Activated naive CD8-positive, alpha-beta T cell (primary cell): ENCODE measurements around the gene KRTAP5-7.
"Not testable (repeated sequence)": the region's sequence is repeated elsewhere in the genome, so short reads cannot be mapped to it uniquely, and the experiment has no call there.

Source experiments
- H3K27ac Mint-ChIP-seq: one replicate; pipeline ENCODE4 v1.8.0; 2021; ENCODE audit warnings: mixed read lengths
- H3K27me3 Mint-ChIP-seq: one replicate; pipeline ENCODE4 v1.8.0; 2021; ENCODE audit warnings: mixed read lengths
- H3K36me3 Mint-ChIP-seq: one replicate; pipeline ENCODE4 v1.8.0; 2021; ENCODE audit warnings: mixed read lengths
- H3K4me1 Mint-ChIP-seq: one replicate; pipeline ENCODE4 v1.8.0; 2021; ENCODE audit warnings: low read depth, mixed read lengths
- H3K4me3 Mint-ChIP-seq: one replicate; pipeline ENCODE4 v1.8.0; 2021; ENCODE audit warnings: mild to moderate bottlenecking, mixed read lengths
- H3K9me3 Mint-ChIP-seq: one replicate; pipeline ENCODE4 v1.8.0; 2021; ENCODE audit warnings: low read depth, mixed read lengths

KRTAP5-7 gene, protein sequence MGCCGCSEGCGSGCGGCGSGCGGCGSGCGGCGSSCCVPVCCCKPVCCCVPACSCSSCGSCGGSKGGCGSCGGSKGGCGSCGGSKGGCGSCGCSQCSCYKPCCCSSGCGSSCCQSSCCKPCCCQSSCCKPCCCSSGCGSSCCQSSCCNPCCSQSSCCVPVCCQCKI

DNA sequence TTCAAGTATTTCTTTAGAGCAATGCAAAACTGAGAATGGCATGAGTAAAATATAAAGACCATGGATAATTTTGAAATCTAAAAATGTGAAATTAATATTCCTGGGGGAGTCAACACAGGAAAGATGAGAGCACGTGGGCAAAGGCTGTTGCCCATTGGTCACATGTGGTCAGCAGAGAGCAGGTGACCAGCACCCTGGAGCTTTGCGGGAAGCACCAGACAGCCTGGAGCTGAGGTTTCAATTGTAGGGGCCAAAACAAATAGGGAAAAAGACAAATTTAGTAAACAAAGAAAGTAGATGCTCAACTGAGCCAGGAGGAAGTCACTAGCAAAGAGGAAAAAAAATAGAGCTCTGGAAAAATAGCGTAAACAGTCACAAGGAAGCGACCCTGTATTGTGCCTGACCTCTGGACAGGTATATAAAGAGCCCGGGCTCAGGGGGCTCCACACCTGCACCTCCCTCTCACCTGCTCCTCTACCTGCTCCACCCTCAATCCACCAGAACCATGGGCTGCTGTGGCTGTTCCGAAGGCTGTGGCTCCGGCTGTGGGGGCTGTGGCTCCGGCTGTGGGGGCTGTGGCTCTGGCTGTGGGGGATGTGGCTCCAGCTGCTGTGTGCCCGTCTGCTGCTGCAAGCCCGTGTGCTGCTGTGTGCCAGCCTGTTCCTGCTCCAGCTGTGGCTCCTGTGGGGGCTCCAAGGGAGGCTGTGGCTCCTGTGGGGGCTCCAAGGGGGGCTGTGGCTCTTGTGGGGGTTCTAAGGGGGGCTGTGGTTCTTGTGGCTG, at the start of gene KRTAP5-7:
Gene KRTAP5-7 (plus strand): TSS at position 472 of the 780 bp plus-strand sequence. CDS start 34 bp downstream, at position 506.
- not testable (repeated sequence) for H3K4me3 Mint-ChIP-seq, H3K4me1 Mint-ChIP-seq, H3K27me3 Mint-ChIP-seq, H3K27ac Mint-ChIP-seq, H3K9me3 Mint-ChIP-seq, H3K36me3 Mint-ChIP-seq

DNA sequence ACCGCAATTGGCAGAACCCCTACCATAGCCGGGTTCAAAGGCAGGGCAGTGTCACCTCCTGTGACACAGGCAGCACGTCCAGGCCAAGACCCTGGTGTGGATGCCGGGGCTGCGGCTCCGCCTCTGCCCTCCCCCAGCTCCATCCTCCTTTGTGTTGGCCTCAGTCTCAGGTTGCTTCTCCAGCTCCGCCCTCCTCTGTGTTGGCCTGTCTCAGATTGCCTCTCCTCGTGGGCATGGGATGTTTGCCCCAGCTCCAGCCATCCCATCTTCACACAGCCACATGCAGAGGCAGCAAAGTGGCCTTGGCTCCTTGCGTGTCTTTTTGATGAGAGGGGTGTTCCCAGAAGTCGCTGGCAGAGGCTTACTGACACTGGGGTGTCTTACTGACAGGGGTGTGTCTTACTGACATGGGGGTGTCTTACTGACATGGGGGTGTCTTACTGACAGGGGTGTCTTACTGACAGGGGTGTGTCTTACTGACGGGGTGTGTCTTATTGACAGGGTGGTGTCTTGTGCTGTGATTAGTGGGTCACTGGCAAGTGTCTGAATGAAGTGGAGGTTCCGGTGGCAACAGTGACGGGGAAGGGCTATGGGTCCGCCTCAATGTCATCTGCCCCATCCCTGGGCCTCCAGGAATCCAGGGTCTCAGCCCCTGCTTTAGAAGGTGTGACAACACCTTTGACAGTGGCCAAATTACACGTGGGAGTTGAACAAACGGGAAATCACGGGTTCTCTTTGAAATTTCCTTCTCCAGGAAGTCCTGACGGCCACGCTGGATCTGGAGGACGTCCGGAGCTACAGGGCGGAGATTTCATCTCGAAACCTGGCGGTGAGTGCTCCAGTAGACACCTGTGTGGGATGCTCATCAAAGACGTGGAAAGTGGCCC, 49.2 kb upstream of the KRTAP5-7 start:
- no peak overlapping the region for H3K4me3 Mint-ChIP-seq
- no peak overlapping the region for H3K27ac Mint-ChIP-seq
- H3K36me3 Mint-ChIP-seq, result peaks cover 9% of the 10 kb centered on the region
- no peaks in the 10 kb centered on the region for H3K4me1 Mint-ChIP-seq
- no peaks in the 10 kb centered on the region for H3K27me3 Mint-ChIP-seq
- H3K9me3 Mint-ChIP-seq, result no peaks in the 10 kb centered on the region

DNA sequence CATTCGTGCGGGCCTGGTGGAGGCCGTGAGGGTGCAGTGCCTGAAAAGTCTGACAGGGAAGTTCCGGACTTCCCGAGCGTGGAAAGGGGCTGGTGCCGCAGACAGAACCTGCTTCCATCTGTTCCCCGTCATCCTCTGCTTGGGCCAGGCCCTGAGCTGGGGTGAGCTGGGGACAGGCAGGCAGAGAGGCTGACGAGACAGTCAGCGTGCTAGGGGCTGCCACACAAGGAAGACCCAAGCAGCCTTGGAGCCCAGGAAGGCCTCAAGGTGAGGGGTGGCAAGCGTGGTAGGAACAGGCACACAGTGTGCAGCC, 48.6 kb upstream of the KRTAP5-7 start:
- Mint-ChIP-seq H3K36me3 (peaks cover 14% of the 10 kb centered on the region), H3K27ac (no peak overlapping the region), H3K9me3 (no peaks in the 10 kb centered on the region), H3K4me3 (no peak overlapping the region), H3K4me1 (no peaks in the 10 kb centered on the region), H3K27me3 (no peaks in the 10 kb centered on the region)

DNA sequence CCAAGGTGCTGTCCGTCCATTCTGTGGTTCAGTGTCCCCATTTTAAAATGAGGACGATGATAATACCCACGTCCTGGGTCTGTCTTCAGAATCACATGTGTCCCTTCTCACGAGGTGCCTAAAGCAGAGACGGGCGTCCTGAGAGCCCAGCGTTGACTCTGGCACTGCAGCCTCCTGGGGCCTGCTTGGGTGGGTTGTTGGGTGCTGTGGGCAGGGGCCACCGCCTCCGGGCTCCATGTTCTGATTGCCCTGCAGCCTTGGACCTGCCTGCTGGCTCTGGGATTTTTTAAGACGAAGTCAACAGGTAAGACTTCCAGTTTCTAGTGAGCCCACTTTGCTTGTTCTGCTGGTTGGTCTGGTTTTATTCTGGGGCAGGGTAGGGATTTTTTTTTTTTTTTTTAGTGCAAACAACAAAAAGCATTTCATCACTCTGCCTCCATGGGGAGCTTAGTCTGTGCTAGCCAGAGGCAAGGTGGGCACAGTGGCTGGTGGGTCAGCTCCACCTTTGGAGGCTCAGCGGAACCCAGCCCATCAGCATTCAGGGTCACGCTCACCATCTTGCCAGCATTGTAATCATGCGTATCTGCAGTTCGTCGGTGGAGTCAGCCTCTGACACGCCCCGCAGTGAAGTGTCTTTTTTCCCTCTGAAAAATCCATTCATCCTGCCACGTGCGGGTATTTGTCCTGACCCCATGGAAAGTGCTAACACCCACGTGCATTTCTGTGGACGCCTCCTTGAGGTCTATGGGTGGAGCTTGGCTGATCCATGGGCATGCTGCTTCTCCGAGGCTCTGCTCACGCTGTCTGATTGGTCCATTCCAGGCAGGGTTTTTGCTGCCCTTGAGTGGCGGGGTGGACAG, 45.7 kb upstream of the KRTAP5-7 start:
- H3K4me1 Mint-ChIP-seq, result no peaks in the 10 kb centered on the region
- H3K4me3 Mint-ChIP-seq, result no peak overlapping the region
- no peaks in the 10 kb centered on the region for H3K27me3 Mint-ChIP-seq
- H3K36me3 Mint-ChIP-seq, result peaks cover 29% of the 10 kb centered on the region
- H3K27ac Mint-ChIP-seq, result no peak overlapping the region
- no peaks in the 10 kb centered on the region for H3K9me3 Mint-ChIP-seq

DNA sequence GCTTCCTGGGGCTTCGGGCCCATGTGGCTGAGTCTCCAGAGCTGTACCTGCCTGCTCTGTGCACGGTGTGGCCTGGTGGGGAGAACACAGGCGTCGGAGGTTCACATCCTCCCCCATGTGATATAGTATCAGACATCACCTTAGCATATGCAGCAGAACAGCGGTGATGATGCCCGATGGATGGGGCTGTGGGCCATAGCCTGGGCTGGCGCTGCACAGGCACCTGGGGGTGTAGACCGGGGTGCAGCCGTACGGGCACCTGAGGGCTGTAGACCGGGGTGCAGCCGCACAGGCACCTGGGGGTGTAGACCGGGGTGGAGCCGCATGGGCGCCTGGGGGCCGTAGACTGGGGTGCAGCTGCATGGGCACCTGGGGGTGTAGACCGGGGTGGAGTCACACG, 44.9 kb upstream of the KRTAP5-7 start:
- Mint-ChIP-seq H3K9me3 (no peaks in the 10 kb centered on the region), H3K4me3 (no peak overlapping the region), H3K4me1 (peaks cover 2% of the 10 kb centered on the region), H3K36me3 (peaks cover 34% of the 10 kb centered on the region), H3K27me3 (no peaks in the 10 kb centered on the region), H3K27ac (no peak overlapping the region)

DNA sequence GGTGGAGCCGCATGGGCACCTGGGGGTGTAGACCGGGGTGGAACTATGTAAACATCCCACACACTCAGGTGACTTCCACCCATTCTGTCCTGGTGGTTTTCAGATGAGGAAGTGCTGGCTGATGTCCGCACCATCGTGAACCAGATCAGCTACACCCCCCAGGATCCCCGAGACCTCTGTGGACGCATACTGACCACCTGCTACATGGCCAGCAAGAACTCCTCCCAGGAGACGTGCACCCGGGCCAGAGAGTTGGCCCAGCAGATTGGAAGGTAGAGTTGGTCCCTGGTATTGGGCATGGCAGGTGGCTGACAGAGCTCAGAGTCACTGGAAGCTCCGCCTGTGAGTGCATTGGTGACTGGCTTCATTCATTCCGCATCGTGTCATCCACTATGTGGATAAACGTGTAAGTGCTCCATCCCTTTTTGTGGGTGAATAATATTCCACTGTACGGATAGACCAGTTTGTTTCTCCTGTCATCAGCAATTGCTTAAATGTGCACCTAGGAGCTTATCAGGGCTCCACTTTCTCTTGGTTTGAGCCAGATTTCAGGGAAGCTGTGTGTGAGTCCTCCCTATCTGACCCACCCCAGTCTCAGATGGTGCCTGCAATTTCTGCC, 44.2 kb upstream of the KRTAP5-7 start:
- no peaks in the 10 kb centered on the region for H3K9me3 Mint-ChIP-seq
- no peak overlapping the region for H3K4me3 Mint-ChIP-seq
- peaks cover 2% of the 10 kb centered on the region for H3K4me1 Mint-ChIP-seq
- H3K27ac Mint-ChIP-seq, result no peak overlapping the region
- no peaks in the 10 kb centered on the region for H3K27me3 Mint-ChIP-seq
- peaks cover 34% of the 10 kb centered on the region for H3K36me3 Mint-ChIP-seq

DNA sequence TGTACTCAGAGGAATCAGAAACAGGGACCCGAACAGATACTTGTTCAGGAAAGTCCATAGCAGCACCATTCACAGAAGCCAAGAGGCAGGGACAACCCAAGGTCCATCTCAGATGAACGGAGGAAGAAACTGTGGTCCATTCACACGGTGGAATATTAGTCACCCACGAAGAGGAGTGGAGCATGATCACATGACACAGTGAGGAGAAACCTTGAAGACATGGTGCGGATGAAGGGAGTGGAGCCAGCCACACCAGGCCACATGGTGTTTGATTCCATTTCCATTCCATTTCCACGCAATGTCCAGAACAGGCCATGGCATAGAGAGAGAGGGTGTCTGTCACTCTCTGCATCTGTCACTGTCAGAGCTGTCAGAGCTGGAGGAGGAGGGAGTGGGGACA, 43.4 kb upstream of the KRTAP5-7 start:
- Mint-ChIP-seq H3K27me3 (no peaks in the 10 kb centered on the region), H3K9me3 (no peaks in the 10 kb centered on the region), H3K36me3 (peaks cover 31% of the 10 kb centered on the region), H3K4me3 (no peak overlapping the region), H3K4me1 (peaks cover 8% of the 10 kb centered on the region), H3K27ac (no peak overlapping the region)

DNA sequence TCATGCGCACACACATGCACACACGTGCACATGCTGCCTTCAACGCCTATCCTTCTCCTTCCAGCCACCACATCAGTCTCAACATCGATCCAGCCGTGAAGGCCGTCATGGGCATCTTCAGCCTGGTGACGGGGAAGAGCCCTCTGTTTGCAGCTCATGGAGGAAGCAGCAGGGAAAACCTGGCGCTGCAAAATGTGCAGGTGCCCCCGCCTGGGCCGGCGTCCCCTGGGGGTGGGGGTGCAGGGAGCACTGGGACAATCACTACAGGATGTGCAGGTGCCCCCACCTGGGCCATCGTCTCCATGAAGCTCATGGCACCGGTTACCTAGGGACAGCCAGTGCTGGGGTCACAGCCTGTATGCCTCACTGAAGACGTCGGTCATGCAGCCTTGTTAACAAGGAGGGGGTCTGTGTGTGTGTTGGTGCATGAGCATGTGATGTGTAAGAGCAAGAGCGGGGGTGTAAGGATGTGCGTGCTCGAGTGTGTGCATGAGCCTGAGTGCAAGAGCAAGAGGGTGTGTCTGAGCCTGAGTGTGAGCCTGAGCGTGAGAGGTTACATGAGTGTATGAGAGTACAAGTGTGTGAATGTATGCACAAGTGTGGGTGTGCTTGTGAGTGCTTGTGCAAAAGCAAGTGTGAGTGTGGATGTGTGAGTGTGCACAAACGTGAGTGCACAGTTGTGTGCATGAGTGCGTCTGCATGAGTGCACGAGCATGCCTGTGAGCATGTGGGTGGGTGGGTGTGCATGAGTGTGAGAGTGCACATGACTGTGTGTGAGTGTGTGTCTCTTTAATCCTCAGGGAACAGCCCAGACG, 42.6 kb upstream of the KRTAP5-7 start:
- Mint-ChIP-seq H3K9me3 (no peaks in the 10 kb centered on the region), H3K4me1 (peaks cover 15% of the 10 kb centered on the region), H3K27ac (peak overlapping the region; percentile 31), H3K27me3 (no peaks in the 10 kb centered on the region), H3K4me3 (no peak overlapping the region), H3K36me3 (peaks cover 32% of the 10 kb centered on the region)

DNA sequence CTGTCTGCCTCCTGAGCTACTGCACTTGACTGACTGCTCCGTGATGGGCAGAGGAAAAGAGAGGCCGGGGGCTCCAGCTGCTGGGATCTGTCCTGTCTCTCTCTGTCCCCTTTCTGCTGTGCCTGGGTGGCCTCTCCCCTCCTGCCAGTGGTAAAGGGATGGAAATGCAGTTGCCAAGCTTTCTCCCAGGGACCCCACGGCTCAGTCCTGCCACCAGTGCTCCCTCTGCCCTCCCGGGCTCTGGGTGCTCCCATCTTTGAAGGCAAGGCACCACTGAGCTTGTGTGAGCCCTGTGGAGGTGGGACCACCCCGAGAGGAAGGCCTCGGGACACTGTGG, 42.0 kb upstream of the KRTAP5-7 start:
- H3K36me3 Mint-ChIP-seq, result peaks cover 34% of the 10 kb centered on the region
- no peaks in the 10 kb centered on the region for H3K9me3 Mint-ChIP-seq
- no peak overlapping the region for H3K4me3 Mint-ChIP-seq
- no peaks in the 10 kb centered on the region for H3K27me3 Mint-ChIP-seq
- H3K27ac Mint-ChIP-seq, result no peak overlapping the region
- peaks cover 18% of the 10 kb centered on the region for H3K4me1 Mint-ChIP-seq

DNA sequence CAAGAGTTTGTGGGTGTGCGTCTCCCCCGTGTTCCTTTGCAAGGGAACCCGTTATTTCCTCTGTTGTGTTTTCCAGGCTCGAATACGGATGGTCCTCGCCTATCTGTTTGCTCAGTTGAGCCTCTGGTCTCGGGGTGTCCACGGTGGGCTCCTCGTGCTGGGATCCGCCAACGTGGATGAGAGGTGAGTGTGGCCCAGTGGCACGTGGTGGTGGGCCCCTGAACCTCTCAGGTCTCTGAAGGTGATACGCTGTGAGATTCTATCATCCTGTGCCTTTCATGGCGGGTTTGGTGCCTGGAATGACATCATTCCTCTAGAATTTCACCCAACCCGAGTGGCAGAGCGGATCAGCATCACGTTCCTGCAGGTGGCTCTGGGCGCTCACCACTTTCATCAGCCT, 41.6 kb upstream of the KRTAP5-7 start:
- Mint-ChIP-seq H3K36me3 (peaks cover 34% of the 10 kb centered on the region), H3K9me3 (no peaks in the 10 kb centered on the region), H3K4me3 (no peak overlapping the region), H3K4me1 (peaks cover 18% of the 10 kb centered on the region), H3K27me3 (no peaks in the 10 kb centered on the region), H3K27ac (no peak overlapping the region)

DNA sequence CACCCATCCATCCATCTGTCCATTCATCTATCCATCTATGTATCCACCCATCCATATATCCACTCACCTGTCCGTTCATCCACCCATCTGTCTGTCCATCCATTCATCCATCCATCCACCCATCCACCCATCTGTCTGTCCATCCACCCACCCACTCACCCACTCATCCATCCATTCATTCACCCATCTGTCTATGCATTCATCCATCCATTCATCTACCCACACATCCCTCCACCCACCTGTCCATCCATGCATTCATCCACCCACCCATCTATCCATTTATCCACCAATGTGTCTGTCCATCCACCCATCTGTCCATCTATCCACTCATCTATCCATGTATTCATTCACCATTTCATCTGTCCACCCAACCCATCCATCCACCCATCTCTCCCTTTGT, 40.7 kb upstream of the KRTAP5-7 start:
- Mint-ChIP-seq H3K36me3 (peaks cover 34% of the 10 kb centered on the region), H3K4me1 (peaks cover 18% of the 10 kb centered on the region), H3K4me3 (no peak overlapping the region), H3K27me3 (no peaks in the 10 kb centered on the region), H3K9me3 (no peaks in the 10 kb centered on the region), H3K27ac (peak overlapping the region; percentile 43)

DNA sequence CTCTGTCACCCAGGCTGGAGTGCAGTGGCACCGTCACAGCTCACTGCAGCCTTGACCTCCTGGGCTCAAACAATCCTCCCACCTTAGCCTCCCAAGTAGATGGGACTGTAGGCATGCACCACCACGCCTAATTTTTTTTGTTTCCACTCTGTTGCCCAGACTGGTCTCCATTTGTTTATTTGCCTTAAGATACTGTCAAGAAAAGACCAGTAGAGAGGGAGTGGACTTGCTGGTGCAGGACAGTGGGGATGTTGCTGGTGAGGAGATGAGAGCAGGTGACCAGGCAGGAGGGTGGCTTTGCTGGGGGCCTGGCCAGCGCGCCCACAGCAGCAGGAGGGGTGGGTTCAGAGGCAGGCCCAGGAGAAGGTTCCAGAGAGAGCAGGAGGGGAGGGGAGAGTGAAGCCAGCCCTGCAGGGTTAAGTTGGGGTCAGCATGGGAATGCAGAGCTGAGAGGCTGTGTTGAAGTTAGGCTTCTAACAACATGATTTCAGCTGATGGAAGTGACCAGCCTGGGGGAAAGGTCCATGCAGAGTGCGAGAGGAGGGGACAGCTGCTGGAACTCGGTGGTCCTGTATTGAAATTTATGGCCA, 38.3 kb upstream of the KRTAP5-7 start:
- Mint-ChIP-seq H3K4me1 (peaks cover 18% of the 10 kb centered on the region), H3K4me3 (no peak overlapping the region), H3K27ac (peak overlapping the region; percentile 34), H3K36me3 (peaks cover 28% of the 10 kb centered on the region), H3K9me3 (no peaks in the 10 kb centered on the region), H3K27me3 (no peaks in the 10 kb centered on the region)

DNA sequence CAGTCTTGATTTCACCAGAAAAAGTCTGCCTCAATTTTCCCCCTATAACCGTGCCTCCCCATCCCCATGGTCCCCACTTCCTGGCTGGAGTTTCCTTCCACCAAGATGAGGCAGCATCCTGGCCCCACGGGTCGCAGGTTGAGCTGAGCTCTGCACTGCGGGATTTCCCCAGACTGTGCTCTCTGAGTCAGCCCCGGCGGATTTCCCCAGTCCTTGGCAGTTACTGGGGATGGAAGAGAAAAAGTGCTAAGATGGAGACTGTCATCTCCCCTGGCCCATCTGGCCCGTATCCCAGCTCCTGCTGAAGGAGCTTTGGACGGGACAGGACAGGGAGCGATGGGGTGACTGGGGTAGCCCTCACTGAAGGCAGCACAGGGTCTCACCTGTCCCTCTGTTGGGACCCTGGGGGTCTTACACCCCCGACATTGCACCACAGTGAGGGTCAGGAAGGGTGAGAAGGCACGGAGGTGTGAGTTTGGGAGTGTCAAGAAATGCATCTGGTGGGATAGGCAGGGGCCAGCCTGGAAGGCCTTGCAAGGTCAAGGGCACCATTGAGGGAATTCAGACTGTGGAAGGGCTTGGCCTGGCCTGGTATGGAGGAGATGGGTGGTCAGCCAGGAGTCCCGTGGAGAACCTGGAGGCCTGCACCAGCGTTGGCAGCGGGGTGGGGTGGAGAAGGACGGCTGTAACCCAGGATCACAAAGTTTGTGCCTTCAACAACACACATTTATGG, 37.6 kb upstream of the KRTAP5-7 start:
- Mint-ChIP-seq H3K27ac (peak overlapping the region; percentile 80), H3K4me1 (peaks cover 18% of the 10 kb centered on the region), H3K36me3 (peaks cover 26% of the 10 kb centered on the region), H3K4me3 (peak overlapping the region; percentile 49), H3K27me3 (no peaks in the 10 kb centered on the region), H3K9me3 (no peaks in the 10 kb centered on the region)
